OCI-LY3 (cell line): Measurements from ENCODE around the gene TGM5.

Experiments used
- H2AFZ ChIP-seq: fragments of 200-600, 300-600 bp; shearing (Covaris generic); 2 replicates; pipeline ENCODE4 v1.6.0; 2014; ENCODE audit warnings: antibody characterized with exemption, low read depth, low read length
- H3K27ac ChIP-seq: fragments of 200-600, 300-600 bp; sonication (generic); 2 replicates; pipeline ENCODE4 v1.5.1; 2014; ENCODE audit warnings: mild to moderate bottlenecking, low read length, moderate library complexity, mixed read lengths
- H3K27me3 ChIP-seq: fragments of 200-600, 300-600 bp; sonication (generic); 2 replicates; pipeline ENCODE4 v1.6.1; 2014; ENCODE audit warnings: low read depth, low read length, mixed read lengths
- H3K36me3 ChIP-seq: fragments of 200-600, 300-600 bp; sonication (generic); replicated peaks from 2 replicates; pipeline ENCODE3; 2014; ENCODE audit warnings: low read depth, low read length, mixed read lengths
- H3K4me1 ChIP-seq: fragments of 300-600, 200-600 bp; sonication (generic); 2 replicates; pipeline ENCODE4 v1.6.1; 2014; ENCODE audit warnings: low read length, mixed read lengths
- H3K4me2 ChIP-seq: fragments of 200-600, 300-600 bp; sonication (generic); 2 replicates; pipeline ENCODE4 v1.6.1; 2014; ENCODE audit warnings: low read length, mixed read lengths
- H3K4me3 ChIP-seq: fragments of 300-600, 200-600 bp; sonication (generic); 2 replicates; pipeline ENCODE4 v1.5.1; 2014; ENCODE audit warnings: antibody characterized with exemption, mild to moderate bottlenecking, low read length, moderate library complexity
- H3K79me2 ChIP-seq: fragments of 300-600, 200-600 bp; shearing (Covaris generic); 2 replicates; pipeline ENCODE4 v1.6.1; 2014; ENCODE audit warnings: mild to moderate bottlenecking, low read length, mixed read lengths
- H3K9ac ChIP-seq: fragments of 300-600, 200-600 bp; shearing (Covaris generic); 2 replicates; pipeline ENCODE4 v1.6.0; 2014; ENCODE audit warnings: mild to moderate bottlenecking, low read length, moderate library complexity
- H3K9me3 ChIP-seq: fragments of 200-600, 300-600 bp; shearing (Covaris generic); 2 replicates; pipeline ENCODE4 v1.6.1; 2014; ENCODE audit warnings: low read length, mixed read lengths; ENCODE audit not compliant: insufficient read depth
- H4K20me1 ChIP-seq: fragments of 200-600, 300-600 bp; sonication (generic); 2 replicates; pipeline ENCODE4 v1.6.1; 2016; ENCODE audit warnings: low read length, mixed read lengths; ENCODE audit not compliant: insufficient read depth
- CTCF ChIP-seq: fragments of 200-600, 300-600 bp; sonication (generic); IDR thresholded peaks from 2 replicates; pipeline ENCODE4 v1.5.1; 2014; ENCODE audit warnings: antibody characterized with exemption, low read length, low read depth
- EZH2phosphoT487 ChIP-seq: fragments of 200-600 bp; shearing (Covaris generic); IDR thresholded peaks from 2 replicates; pipeline ENCODE4 v1.6.1; 2018; ENCODE audit warnings: antibody characterized with exemption, mixed run types, low read depth

TGM5 gene, protein sequence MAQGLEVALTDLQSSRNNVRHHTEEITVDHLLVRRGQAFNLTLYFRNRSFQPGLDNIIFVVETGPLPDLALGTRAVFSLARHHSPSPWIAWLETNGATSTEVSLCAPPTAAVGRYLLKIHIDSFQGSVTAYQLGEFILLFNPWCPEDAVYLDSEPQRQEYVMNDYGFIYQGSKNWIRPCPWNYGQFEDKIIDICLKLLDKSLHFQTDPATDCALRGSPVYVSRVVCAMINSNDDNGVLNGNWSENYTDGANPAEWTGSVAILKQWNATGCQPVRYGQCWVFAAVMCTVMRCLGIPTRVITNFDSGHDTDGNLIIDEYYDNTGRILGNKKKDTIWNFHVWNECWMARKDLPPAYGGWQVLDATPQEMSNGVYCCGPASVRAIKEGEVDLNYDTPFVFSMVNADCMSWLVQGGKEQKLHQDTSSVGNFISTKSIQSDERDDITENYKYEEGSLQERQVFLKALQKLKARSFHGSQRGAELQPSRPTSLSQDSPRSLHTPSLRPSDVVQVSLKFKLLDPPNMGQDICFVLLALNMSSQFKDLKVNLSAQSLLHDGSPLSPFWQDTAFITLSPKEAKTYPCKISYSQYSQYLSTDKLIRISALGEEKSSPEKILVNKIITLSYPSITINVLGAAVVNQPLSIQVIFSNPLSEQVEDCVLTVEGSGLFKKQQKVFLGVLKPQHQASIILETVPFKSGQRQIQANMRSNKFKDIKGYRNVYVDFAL

GRCh38 chr15:43266834-43267233 is at the start of gene TGM5:
TSS of gene TGM5 (minus strand) at chr15:43266928. CDS start at chr15:43266849, 79 bp downstream.
- Histone ChIP-seq H3K36me3 (no peaks in the 10 kb centered on the region), H3K27me3 (peaks cover 14% of the 10 kb centered on the region; the same call in 1 of the 2 replicates), H3K9ac (no peak within 1 kb of the TSS), H4K20me1 (no peaks in the 10 kb centered on the region), H3K4me1 (peaks cover 21% of the 10 kb centered on the region), H3K27ac (no peak within 1 kb of the TSS), H3K4me2 (no peak within 1 kb of the TSS), H3K9me3 (no peaks in the 10 kb centered on the region), H3K79me2 (no peaks in the 10 kb centered on the region), H3K4me3 (no peak within 1 kb of the TSS), H2AFZ (no peak within 1 kb of the TSS)
- no peak for TF ChIP-seq CTCF
- no peak for TF ChIP-seq EZH2phosphoT487

DNA sequence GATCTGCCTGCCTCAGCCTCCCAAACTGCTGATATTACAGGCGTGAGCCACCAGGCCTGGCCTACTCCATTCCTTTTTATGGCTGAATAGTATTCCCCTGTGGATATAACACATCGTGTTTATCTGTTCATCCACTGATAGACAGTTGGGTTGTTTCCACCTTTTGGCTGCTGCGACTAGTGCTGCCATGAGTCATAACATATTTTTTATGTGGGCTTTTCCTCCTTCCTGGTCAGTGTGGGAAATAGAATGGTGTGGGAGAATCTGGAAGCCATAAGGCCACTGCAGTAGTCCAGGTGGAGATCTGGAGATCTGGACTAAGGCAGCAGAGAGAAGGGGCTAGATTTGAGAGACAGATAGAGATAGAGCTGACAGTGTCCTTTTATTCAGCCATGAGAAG is 47.4 kb upstream of the TGM5 start:
- no peak overlapping the region for H3K9ac ChIP-seq
- no peaks in the 10 kb centered on the region for H3K9me3 ChIP-seq
- H3K4me2 ChIP-seq: no peak overlapping the region
- no peak overlapping the region for H3K4me3 ChIP-seq
- TF ChIP-seq CTCF: no peak
- no peak for TF ChIP-seq EZH2phosphoT487
- no peaks in the 10 kb centered on the region for H3K36me3 ChIP-seq
- H3K4me1 ChIP-seq: no peaks in the 10 kb centered on the region
- H4K20me1 ChIP-seq: no peaks in the 10 kb centered on the region
- peaks cover 25% of the 10 kb centered on the region for H3K27me3 ChIP-seq
- no peaks in the 10 kb centered on the region for H3K79me2 ChIP-seq
- H3K27ac ChIP-seq: no peak overlapping the region
- H2AFZ ChIP-seq: no peak overlapping the region

DNA sequence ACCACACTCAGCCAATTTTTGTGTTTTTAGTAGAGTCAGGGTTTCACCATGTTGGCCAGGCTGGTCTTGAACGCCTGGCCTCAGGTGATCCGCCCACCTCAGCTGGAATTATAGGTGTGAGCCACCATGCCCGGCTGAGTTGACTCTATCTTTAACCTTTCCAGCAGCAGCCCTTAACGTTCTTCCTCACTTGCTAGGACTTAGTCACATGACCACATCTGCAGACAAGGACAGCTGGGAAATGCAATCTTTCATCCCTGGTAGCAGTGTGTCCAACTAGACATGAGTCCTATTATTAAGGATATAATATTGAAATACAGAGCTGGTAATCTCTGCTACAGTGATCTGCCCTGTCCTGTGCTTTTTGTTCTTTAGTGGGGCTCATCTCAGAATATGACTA is 45.6 kb upstream of the TGM5 start:
- Histone ChIP-seq H3K36me3 (no peaks in the 10 kb centered on the region), H3K4me2 (no peak overlapping the region), H3K27ac (no peak overlapping the region), H3K27me3 (peaks cover 37% of the 10 kb centered on the region), H3K4me1 (no peaks in the 10 kb centered on the region), H4K20me1 (no peaks in the 10 kb centered on the region), H2AFZ (no peak overlapping the region), H3K79me2 (no peaks in the 10 kb centered on the region), H3K4me3 (no peak overlapping the region), H3K9ac (no peak overlapping the region), H3K9me3 (no peaks in the 10 kb centered on the region)
- TF ChIP-seq EZH2phosphoT487: no peak
- no peak for TF ChIP-seq CTCF

DNA sequence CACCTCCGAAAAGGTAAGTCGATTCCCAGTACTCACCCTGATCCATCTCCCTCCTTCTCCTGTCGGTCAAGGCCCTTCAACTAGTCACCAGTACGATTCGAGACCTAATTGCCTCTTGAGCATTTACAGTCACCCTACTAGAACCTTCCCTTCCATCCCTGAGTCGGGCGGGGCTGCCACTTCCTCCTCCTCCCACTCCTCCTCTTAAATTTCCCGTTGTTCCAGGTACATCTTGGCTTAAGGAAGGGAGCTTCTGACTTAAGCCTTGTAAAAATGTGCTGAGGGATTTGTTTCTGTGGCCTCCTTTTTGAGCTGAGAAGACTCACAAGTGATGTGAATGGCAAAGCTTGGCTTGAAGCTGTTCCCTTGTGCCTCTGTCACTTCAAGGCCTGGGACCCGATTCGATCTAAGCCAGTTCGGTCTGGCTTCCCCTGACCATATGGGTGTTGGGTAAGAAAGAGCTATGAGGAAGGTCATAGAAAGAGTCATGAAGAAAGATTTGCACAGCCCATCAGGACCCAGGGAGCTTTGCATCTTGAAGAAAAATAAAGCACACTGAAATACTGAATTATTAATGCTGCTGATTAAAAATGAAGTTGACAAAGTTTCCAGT is 35.6 kb upstream of the TGM5 start, which contains the start of gene TGM7:
Gene TGM7 (minus strand): TSS at position 51 of the 613 bp plus-strand sequence.
- H3K9ac ChIP-seq: no peak within 1 kb of the TSS
- H3K4me2 ChIP-seq: no peak within 1 kb of the TSS
- no peak within 1 kb of the TSS for H2AFZ ChIP-seq
- H3K9me3 ChIP-seq: no peaks in the 10 kb centered on the region
- peaks cover 13% of the 10 kb centered on the region for H3K27me3 ChIP-seq
- no peaks in the 10 kb centered on the region for H3K79me2 ChIP-seq
- no peak within 1 kb of the TSS for H3K27ac ChIP-seq
- no peaks in the 10 kb centered on the region for H4K20me1 ChIP-seq
- H3K4me1 ChIP-seq: no peaks in the 10 kb centered on the region
- H3K36me3 ChIP-seq: no peaks in the 10 kb centered on the region
- no peak within 1 kb of the TSS for H3K4me3 ChIP-seq
- no peak for TF ChIP-seq CTCF
- no peak for TF ChIP-seq EZH2phosphoT487
